ENCODE measurements around the gene MPP3.

Gene MPP3

GRCh38 chr17:43809121-43809520, 23.8 kb downstream of the MPP3 start:
- Histone ChIP-seq H3K4me3 (ENCODE audit: low read length in 2 of 2) (no peak overlapping the region), H3K14ac (ENCODE audit: low read length) (no peak overlapping the region), H4K8ac (ENCODE audit: low read depth, low read length) (no peak overlapping the region), H3K79me1 (ENCODE audit: low read depth, low read length) (no peaks in the 10 kb centered on the region), H3K4me1 (ENCODE audit: control insufficient read depth in 2 of 2, insufficient read depth in 1 of 2, low read depth in 1 of 2, low read length in 2 of 2) (no peaks in the 10 kb centered on the region), H3K4me2 (ENCODE audit: insufficient read depth, low read length, poor library complexity, severe bottlenecking) (no peak overlapping the region), H3K9ac (ENCODE audit: low read depth, low read length, poor library complexity) (no peak overlapping the region), H3K23ac (ENCODE audit: low read depth, low read length, poor library complexity) (no peak overlapping the region), H3K18ac (ENCODE audit: low read length) (no peak overlapping the region), H2AFZ (ENCODE audit: low read length) (no peak overlapping the region), H3K36me3 (replicated peaks in 1 of 2; ENCODE audit: control insufficient read depth in 2 of 2, insufficient read depth in 2 of 2, low read length in 2 of 2) (peaks cover 0 to 9% of the 10 kb centered on the region in 2 donors), H2AK5ac (ENCODE audit: low read depth, low read length) (no peak overlapping the region), H3K9me3 (replicated peaks in 1 of 2; ENCODE audit: control insufficient read depth in 2 of 2, insufficient read depth in 1 of 2, low read depth in 1 of 2, low read length in 2 of 2) (no peaks in the 10 kb centered on the region), H4K91ac (ENCODE audit: low read depth, low read length, poor library complexity) (no peak overlapping the region), H3K27me3 (ENCODE audit: control insufficient read depth in 3 of 3, insufficient read depth in 3 of 3, low read depth in 1 of 3, low read length in 3 of 3) (no peaks in the 10 kb centered on the region), H3K27ac (replicated peaks; ENCODE audit: low read length) (no peak overlapping the region), H3K4ac (ENCODE audit: low read length) (no peak overlapping the region), H2BK120ac (ENCODE audit: low read depth, low read length) (no peak overlapping the region), H2BK5ac (ENCODE audit: low read length) (no peak overlapping the region), H2BK12ac (ENCODE audit: low read length) (no peak overlapping the region), H2BK15ac (ENCODE audit: low read length) (no peak overlapping the region)
- no peak for DNase-seq (ENCODE audit: low spot score)
- no CpG with 5 or more reads among the region's 5 CpGs for WGBS, 2 donors (ENCODE audit: extremely low coverage in 2 of 2, insufficient read length in 2 of 2, insufficient replicate concordance in 1 of 2)

- WGBS, 2 donors (ENCODE audit: extremely low coverage in 2 of 2, insufficient read length in 2 of 2, insufficient replicate concordance in 1 of 2): no CpG with 5 or more reads among the region's 4 CpGs
- no peak overlapping the region for H3K14ac ChIP-seq (ENCODE audit: low read length)
- H3K4me3 ChIP-seq (ENCODE audit: low read length in 2 of 2): no peak overlapping the region
- no peak overlapping the region for H3K23ac ChIP-seq (ENCODE audit: low read depth, low read length, poor library complexity)
- H2BK5ac ChIP-seq (ENCODE audit: low read length): no peak overlapping the region
- no peak overlapping the region for H4K91ac ChIP-seq (ENCODE audit: low read depth, low read length, poor library complexity)
- no peak overlapping the region for H3K9ac ChIP-seq (ENCODE audit: low read depth, low read length, poor library complexity)
- no peak for DNase-seq (ENCODE audit: low spot score)
- no peak overlapping the region for H3K27ac ChIP-seq (replicated peaks; ENCODE audit: low read length)
- no peak overlapping the region for H3K4ac ChIP-seq (ENCODE audit: low read length)
- H3K27me3 ChIP-seq (ENCODE audit: control insufficient read depth in 3 of 3, insufficient read depth in 3 of 3, low read depth in 1 of 3, low read length in 3 of 3): no peaks in the 10 kb centered on the region
- no peaks in the 10 kb centered on the region for H3K9me3 ChIP-seq (replicated peaks in 1 of 2; ENCODE audit: control insufficient read depth in 2 of 2, insufficient read depth in 1 of 2, low read depth in 1 of 2, low read length in 2 of 2)
- H2BK12ac ChIP-seq (ENCODE audit: low read length): no peak overlapping the region
- no peak overlapping the region for H2AFZ ChIP-seq (ENCODE audit: low read length)
- peaks cover 0 to 7% of the 10 kb centered on the region in 2 donors for H3K36me3 ChIP-seq (replicated peaks in 1 of 2; ENCODE audit: control insufficient read depth in 2 of 2, insufficient read depth in 2 of 2, low read length in 2 of 2)
- H2BK15ac ChIP-seq (ENCODE audit: low read length): no peak overlapping the region
- no peak overlapping the region for H2BK120ac ChIP-seq (ENCODE audit: low read depth, low read length)
- peaks cover 3 to 6% of the 10 kb centered on the region in 2 donors for H3K4me1 ChIP-seq (ENCODE audit: control insufficient read depth in 2 of 2, insufficient read depth in 1 of 2, low read depth in 1 of 2, low read length in 2 of 2)
- H3K79me1 ChIP-seq (ENCODE audit: low read depth, low read length): no peaks in the 10 kb centered on the region
- H2AK5ac ChIP-seq (ENCODE audit: low read depth, low read length): no peak overlapping the region
- H3K18ac ChIP-seq (ENCODE audit: low read length): no peak overlapping the region
- no peak overlapping the region for H4K8ac ChIP-seq (ENCODE audit: low read depth, low read length)
- H3K4me2 ChIP-seq (ENCODE audit: insufficient read depth, low read length, poor library complexity, severe bottlenecking): no peak overlapping the region
Observed at GRCh38 chr17:43808076-43808475, 24.9 kb downstream of the MPP3 start.

- Histone ChIP-seq H3K79me1 (ENCODE audit: low read depth, low read length) (no peaks in the 10 kb centered on the region), H2BK5ac (ENCODE audit: low read length) (no peak overlapping the region), H3K9ac (ENCODE audit: low read depth, low read length, poor library complexity) (no peak overlapping the region), H3K27ac (replicated peaks; ENCODE audit: low read length) (no peak overlapping the region), H2BK15ac (ENCODE audit: low read length) (no peak overlapping the region), H3K18ac (ENCODE audit: low read length) (no peak overlapping the region), H3K27me3 (ENCODE audit: control insufficient read depth in 3 of 3, insufficient read depth in 3 of 3, low read depth in 1 of 3, low read length in 3 of 3) (no peaks in the 10 kb centered on the region), H4K8ac (ENCODE audit: low read depth, low read length) (no peak overlapping the region), H4K91ac (ENCODE audit: low read depth, low read length, poor library complexity) (no peak overlapping the region), H2BK12ac (ENCODE audit: low read length) (no peak overlapping the region), H2AFZ (ENCODE audit: low read length) (no peak overlapping the region), H2AK5ac (ENCODE audit: low read depth, low read length) (no peak overlapping the region), H3K23ac (ENCODE audit: low read depth, low read length, poor library complexity) (no peak overlapping the region), H3K4me3 (ENCODE audit: low read length in 2 of 2) (no peak overlapping the region), H2BK120ac (ENCODE audit: low read depth, low read length) (no peak overlapping the region), H3K4me2 (ENCODE audit: insufficient read depth, low read length, poor library complexity, severe bottlenecking) (no peak overlapping the region), H3K9me3 (replicated peaks in 1 of 2; ENCODE audit: control insufficient read depth in 2 of 2, insufficient read depth in 1 of 2, low read depth in 1 of 2, low read length in 2 of 2) (peaks cover 0 to 2% of the 10 kb centered on the region in 2 donors), H3K4me1 (ENCODE audit: control insufficient read depth in 2 of 2, insufficient read depth in 1 of 2, low read depth in 1 of 2, low read length in 2 of 2) (peaks cover 3 to 10% of the 10 kb centered on the region in 2 donors), H3K36me3 (replicated peaks in 1 of 2; ENCODE audit: control insufficient read depth in 2 of 2, insufficient read depth in 2 of 2, low read length in 2 of 2) (peaks cover 0 to 3% of the 10 kb centered on the region in 2 donors), H3K14ac (ENCODE audit: low read length) (no peak overlapping the region), H3K4ac (ENCODE audit: low read length) (no peak overlapping the region)
- no peak for DNase-seq (ENCODE audit: low spot score)
Observed at GRCh38 chr17:43805117-43805516, 27.8 kb downstream of the MPP3 start.

- peaks cover 0 to 3% of the 10 kb centered on the region in 2 donors for H3K36me3 ChIP-seq (replicated peaks in 1 of 2; ENCODE audit: control insufficient read depth in 2 of 2, insufficient read depth in 2 of 2, low read length in 2 of 2)
- H3K27ac ChIP-seq (replicated peaks; ENCODE audit: low read length): no peak overlapping the region
Observed at GRCh38 chr17:43803758-43804157, 29.2 kb downstream of the MPP3 start.

More at GRCh38 chr17:43803758-43804157, 29.2 kb downstream of the MPP3 start:
- no peak overlapping the region for H3K9ac ChIP-seq (ENCODE audit: low read depth, low read length, poor library complexity)
- H3K18ac ChIP-seq (ENCODE audit: low read length): no peak overlapping the region
- H3K4me1 ChIP-seq (ENCODE audit: control insufficient read depth in 2 of 2, insufficient read depth in 1 of 2, low read depth in 1 of 2, low read length in 2 of 2): peaks cover 3 to 10% of the 10 kb centered on the region in 2 donors
- H3K4me3 ChIP-seq (ENCODE audit: low read length in 2 of 2): no peak overlapping the region
- no peak overlapping the region for H3K23ac ChIP-seq (ENCODE audit: low read depth, low read length, poor library complexity)
- no peak overlapping the region for H4K91ac ChIP-seq (ENCODE audit: low read depth, low read length, poor library complexity)
- H3K4me2 ChIP-seq (ENCODE audit: insufficient read depth, low read length, poor library complexity, severe bottlenecking): no peak overlapping the region
- WGBS, 2 donors (ENCODE audit: extremely low coverage in 2 of 2, insufficient read length in 2 of 2, insufficient replicate concordance in 1 of 2): no CpG with 5 or more reads among the region's 4 CpGs
- H3K14ac ChIP-seq (ENCODE audit: low read length): no peak overlapping the region
- H2BK5ac ChIP-seq (ENCODE audit: low read length): no peak overlapping the region
- H2AK5ac ChIP-seq (ENCODE audit: low read depth, low read length): no peak overlapping the region
- no peak overlapping the region for H4K8ac ChIP-seq (ENCODE audit: low read depth, low read length)
- H3K79me1 ChIP-seq (ENCODE audit: low read depth, low read length): no peaks in the 10 kb centered on the region
- peaks cover 0 to 2% of the 10 kb centered on the region in 2 donors for H3K9me3 ChIP-seq (replicated peaks in 1 of 2; ENCODE audit: control insufficient read depth in 2 of 2, insufficient read depth in 1 of 2, low read depth in 1 of 2, low read length in 2 of 2)
- DNase-seq (ENCODE audit: low spot score): no peak
- H2BK12ac ChIP-seq (ENCODE audit: low read length): no peak overlapping the region
- no peak overlapping the region for H2BK120ac ChIP-seq (ENCODE audit: low read depth, low read length)
- H2BK15ac ChIP-seq (ENCODE audit: low read length): no peak overlapping the region
- H3K4ac ChIP-seq (ENCODE audit: low read length): no peak overlapping the region
- H3K27me3 ChIP-seq (ENCODE audit: control insufficient read depth in 3 of 3, insufficient read depth in 3 of 3, low read depth in 1 of 3, low read length in 3 of 3): no peaks in the 10 kb centered on the region
- H2AFZ ChIP-seq (ENCODE audit: low read length): no peak overlapping the region
